GM21576 (cell line): ENCODE results near the gene DNAJA2.

Experiments
- ATAC-seq: cut with Tn5 transposase; IDR thresholded peaks from one replicate; pipeline ENCODE4 v1.9.1; 2021; ENCODE audit warnings: mild to moderate bottlenecking, moderate library complexity; ENCODE audit not compliant: unreplicated experiment

DNAJA2 gene

DNA sequence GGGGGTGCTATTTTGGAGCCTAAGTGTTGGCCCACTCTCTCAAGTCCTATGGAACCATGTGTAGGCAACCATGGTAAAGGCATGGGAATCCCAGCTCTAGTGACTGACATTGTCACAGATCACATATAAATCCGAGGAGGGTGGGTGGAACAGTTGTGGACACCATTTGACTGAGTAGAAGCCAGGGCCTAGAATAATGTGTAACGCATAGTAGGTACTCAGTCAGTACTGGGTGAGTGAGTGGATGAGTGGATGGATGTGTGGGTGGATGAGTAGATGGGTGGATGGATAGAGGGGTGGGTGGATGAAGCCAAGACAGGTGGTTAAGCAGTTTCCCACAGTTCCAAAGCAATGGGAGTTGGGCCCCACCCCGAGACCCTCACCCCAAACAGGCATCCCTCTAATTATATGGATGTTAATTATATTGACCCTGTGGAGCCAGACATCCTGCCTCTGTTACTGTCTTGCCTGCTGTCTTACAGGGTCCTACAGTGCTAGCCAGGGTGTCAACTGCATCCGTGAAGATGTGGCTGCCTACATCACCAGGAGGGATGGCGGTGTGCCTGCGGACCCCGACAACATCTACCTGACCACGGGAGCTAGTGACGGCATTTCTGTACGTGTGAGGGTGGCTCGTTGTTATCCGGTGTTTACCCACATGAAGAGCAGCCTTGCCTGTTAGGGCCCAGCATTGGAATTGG lies 67.0 kb downstream of the DNAJA2 start:
- ATAC-seq, result no peak
